ENCODE measurements around the gene NPHP4.

DNA sequence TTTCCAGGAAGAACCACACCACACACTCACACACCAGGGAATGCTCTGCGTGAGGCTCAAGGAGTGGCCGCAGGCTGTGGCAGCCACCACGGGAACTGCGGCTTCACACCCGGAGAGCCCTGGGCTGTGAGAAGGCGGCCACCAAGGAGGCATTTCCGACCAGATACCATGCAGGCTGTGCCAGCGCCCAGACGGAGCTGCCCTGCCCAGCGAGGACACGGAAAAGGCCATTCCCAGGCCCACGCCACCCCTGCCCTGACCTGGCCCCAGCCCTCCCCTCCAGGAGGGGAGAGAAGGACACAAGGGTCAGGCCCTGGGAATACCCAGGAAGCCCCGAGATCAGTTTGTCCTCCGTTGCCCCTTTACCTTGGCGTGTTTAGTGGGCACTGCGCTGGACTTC lies 119.3 kb downstream of the NPHP4 start:
- TF ChIP-seq EZH2phosphoT487 (IDR thresholded peaks at IDR 0.05; ENCODE audit: borderline replicate concordance, low read length) (no peak), CTCF (IDR thresholded peaks at IDR 0.05; ENCODE audit: low read depth, low read length, poor library complexity, severe bottlenecking) (no peak)
